Epithelial cell of esophagus (primary cell): Measurements from ENCODE around the gene HAPLN3.

Experiments
- DNase-seq: peaks from one replicate; pipeline ENCODE4 v3.0.0; 2010; ENCODE audit warnings: low read depth
- H3K4me3 ChIP-seq: 2 replicates; pipeline ENCODE4 v1.5.1; 2011; ENCODE audit warnings: mild to moderate bottlenecking, low read length, control low read depth
- CTCF ChIP-seq: IDR thresholded peaks from 2 replicates; pipeline ENCODE4 v1.5.1; 2011; ENCODE audit warnings: low read depth, mild to moderate bottlenecking, low read length, control low read depth, inconsistent platforms; ENCODE audit not compliant: insufficient read depth; ENCODE audit errors: missing control alignments

The HAPLN3 gene

GRCh38 chr15:88864861-88865497, 30.4 kb downstream of the HAPLN3 start:
- no peak for DNase-seq
- TF ChIP-seq CTCF, result no peak
- H3K4me3 ChIP-seq, result no peak overlapping the region

- no peak overlapping the region for H3K4me3 ChIP-seq
- no peak for DNase-seq
- no peak for TF ChIP-seq CTCF
These were observed 31.9 kb downstream of the HAPLN3 start for GRCh38 chr15:88863412-88863811.

GRCh38 chr15:88860212-88860611, 35.1 kb downstream of the HAPLN3 start:
- no peak for DNase-seq
- no peak for TF ChIP-seq CTCF
- no peak overlapping the region for H3K4me3 ChIP-seq

GRCh38 chr15:88859550-88859949, 35.8 kb downstream of the HAPLN3 start:
- no peak for DNase-seq
- no peak overlapping the region for H3K4me3 ChIP-seq
- no peak for TF ChIP-seq CTCF

- DNase-seq, result no peak
- no peak for TF ChIP-seq CTCF
- no peak overlapping the region for H3K4me3 ChIP-seq
These were observed 36.4 kb downstream of the HAPLN3 start for GRCh38 chr15:88858934-88859333.

GRCh38 chr15:88852476-88852875, 42.9 kb downstream of the HAPLN3 start:
- DNase-seq, result no peak
- no peak for TF ChIP-seq CTCF
- no peak overlapping the region for H3K4me3 ChIP-seq

- no peak for TF ChIP-seq CTCF
- no peak overlapping the region for H3K4me3 ChIP-seq
- DNase-seq, result no peak
These were observed 45.8 kb downstream of the HAPLN3 start for GRCh38 chr15:88849376-88850072.
